Subcutaneous abdominal adipose tissue (tissue), 5 donors: Measurements from ENCODE around the gene KAT6B.

Experiments
- H3K27ac ChIP-seq: one replicate; pipeline ENCODE4 v1.7.0; 2013; ENCODE audit warnings: low read depth, mild to moderate bottlenecking, inconsistent platforms, low read length, moderate library complexity
- H3K27me3 ChIP-seq, 5 donors: one replicate each; pipeline ENCODE4 v1.7.0; 2013; ENCODE audit warnings: low read length in 5 of 5, inconsistent platforms in 1 of 5; ENCODE audit not compliant: control insufficient read depth in 5 of 5, insufficient read depth in 4 of 5
- H3K36me3 ChIP-seq, 5 donors: one replicate each; pipeline ENCODE4 v1.7.0; 2013; ENCODE audit warnings: low read length in 5 of 5; ENCODE audit not compliant: control insufficient read depth in 5 of 5, insufficient read depth in 5 of 5
- H3K4me1 ChIP-seq, 5 donors: one replicate each; pipeline ENCODE4 v1.7.0; 2013; ENCODE audit warnings: low read length in 5 of 5, mild to moderate bottlenecking in 3 of 5, moderate library complexity in 1 of 5; ENCODE audit not compliant: control insufficient read depth in 5 of 5, insufficient read depth in 5 of 5
- H3K4me3 ChIP-seq, 5 donors: one replicate each; pipeline ENCODE4 v1.7.0; 2013; ENCODE audit warnings: low read length in 5 of 5, low read depth in 1 of 5
- H3K9ac ChIP-seq, 5 donors: one replicate each; pipeline ENCODE4 v1.7.0; 2013; ENCODE audit warnings: low read length in 5 of 5, mild to moderate bottlenecking in 4 of 5, moderate library complexity in 3 of 5
- H3K9me3 ChIP-seq, 5 donors: one replicate each; pipeline ENCODE4 v1.7.0; 2013; ENCODE audit warnings: low read length in 5 of 5; ENCODE audit not compliant: control insufficient read depth in 5 of 5
- donor health status: healthy.
- donor health status: healthy.
- donor health status: healthy.
- donor health status: healthy.
- donor health status: healthy.

The KAT6B gene

DNA sequence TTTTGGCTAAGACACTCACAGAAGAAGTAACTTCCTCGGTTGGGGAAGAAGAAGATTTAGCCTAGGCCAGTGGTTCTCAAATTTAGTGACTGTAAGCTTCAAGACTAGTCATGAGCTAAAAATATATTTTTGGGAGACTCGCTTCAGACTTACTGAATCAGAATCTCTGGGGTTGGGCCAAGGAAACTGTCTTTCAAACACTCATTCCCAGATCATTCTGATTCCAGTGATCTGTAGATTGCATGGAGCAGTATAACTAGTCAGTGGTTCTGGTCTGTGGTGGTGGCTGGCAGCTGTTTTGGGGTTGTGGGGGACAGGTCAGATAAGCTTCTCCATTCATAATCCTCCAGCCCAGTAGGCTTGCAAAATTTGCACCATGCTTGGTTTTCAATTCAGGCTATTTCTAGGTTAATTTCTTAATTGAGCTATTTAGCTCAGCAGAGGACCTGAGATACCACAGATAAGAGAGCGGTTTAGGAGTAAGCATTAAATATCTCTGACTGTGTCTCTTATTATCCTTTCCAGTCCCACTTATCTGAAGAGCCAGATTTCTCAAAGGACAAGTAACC, 3.8 kb upstream of the KAT6B start:
- H3K27ac ChIP-seq: no peak overlapping the region

DNA sequence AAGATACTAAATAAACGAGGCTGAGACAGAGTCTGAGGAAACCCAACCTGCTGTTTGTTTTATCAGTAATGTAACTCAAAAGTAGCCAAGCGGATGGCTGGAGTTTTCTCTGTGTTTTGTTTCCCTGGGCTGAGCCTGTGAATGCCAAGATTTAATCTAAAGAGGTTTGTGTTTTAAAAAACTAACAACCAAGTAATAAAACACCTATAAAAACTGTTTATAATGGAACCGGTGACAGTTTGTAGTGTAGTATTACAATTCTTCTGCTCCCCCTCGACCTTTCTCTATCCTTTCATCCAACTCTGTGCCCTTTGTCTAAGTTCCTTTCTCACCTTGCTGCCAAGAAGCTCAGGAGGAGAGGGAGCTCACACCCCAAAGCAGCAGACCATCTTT, 2.6 kb upstream of the KAT6B start:
- H3K4me1 ChIP-seq: peaks cover 0 to 23% (median 19%) of the 10 kb centered on the region in 5 donors
- H3K4me3 ChIP-seq: no peak overlapping the region
- no peak overlapping the region for H3K27ac ChIP-seq

More for the DNA sequence above, 3.8 kb upstream of the KAT6B start:
- Histone ChIP-seq H3K4me3 (no peak overlapping the region), H3K9me3 (peaks cover 0 to under 1% (median 0%) of the 10 kb centered on the region in 5 donors), H3K27me3 (no peaks in the 10 kb centered on the region), H3K9ac (no peak overlapping the region), H3K4me1 (peaks cover 0 to 21% (median 15%) of the 10 kb centered on the region in 5 donors), H3K36me3 (no peaks in the 10 kb centered on the region)

GRCh38 chr10:74824184-74824899, 2.1 kb upstream of the KAT6B start:
- H3K9ac ChIP-seq: peak overlapping the region in 2 of 5 donors; percentile 71 to 84
- peaks cover 2 to 27% (median 23%) of the 10 kb centered on the region in 5 donors for H3K4me1 ChIP-seq
- no peak overlapping the region for H3K27ac ChIP-seq
- H3K36me3 ChIP-seq: no peaks in the 10 kb centered on the region
- peak overlapping the region in 4 of 5 donors; percentile 79 to 93 (median 88) for H3K4me3 ChIP-seq
- H3K9me3 ChIP-seq: no peaks in the 10 kb centered on the region
- no peaks in the 10 kb centered on the region for H3K27me3 ChIP-seq

More for the DNA sequence above, 2.6 kb upstream of the KAT6B start:
- Histone ChIP-seq H3K36me3 (no peaks in the 10 kb centered on the region), H3K27me3 (no peaks in the 10 kb centered on the region), H3K9me3 (no peaks in the 10 kb centered on the region), H3K9ac (no peak overlapping the region)

- Histone ChIP-seq H3K4me1 (peaks cover 2 to 27% (median 23%) of the 10 kb centered on the region in 5 donors), H3K4me3 (peak overlapping the region; percentile 7 to 93 (median 87)), H3K27me3 (no peaks in the 10 kb centered on the region), H3K36me3 (peaks cover 0 to under 1% (median 0%) of the 10 kb centered on the region in 5 donors), H3K9me3 (no peaks in the 10 kb centered on the region), H3K9ac (peak overlapping the region in 4 of 5 donors; percentile 42 to 84 (median 66)), H3K27ac (no peak overlapping the region)
Observed at GRCh38 chr10:74824900-74825370, 1.5 kb upstream of the KAT6B start.

GRCh38 chr10:74825371-74826141, 844 bp upstream of the KAT6B start:
- Histone ChIP-seq H3K9ac (peak overlapping the region in 3 of 5 donors; percentile 24 to 84 (median 43)), H3K9me3 (no peaks in the 10 kb centered on the region), H3K27me3 (no peaks in the 10 kb centered on the region), H3K4me3 (peak overlapping the region in 4 of 5 donors; percentile 79 to 93 (median 88)), H3K4me1 (peaks cover 2 to 27% (median 23%) of the 10 kb centered on the region in 5 donors), H3K36me3 (peaks cover 0 to 2% (median 0%) of the 10 kb centered on the region in 5 donors), H3K27ac (peak overlapping the region; percentile 60)

DNA sequence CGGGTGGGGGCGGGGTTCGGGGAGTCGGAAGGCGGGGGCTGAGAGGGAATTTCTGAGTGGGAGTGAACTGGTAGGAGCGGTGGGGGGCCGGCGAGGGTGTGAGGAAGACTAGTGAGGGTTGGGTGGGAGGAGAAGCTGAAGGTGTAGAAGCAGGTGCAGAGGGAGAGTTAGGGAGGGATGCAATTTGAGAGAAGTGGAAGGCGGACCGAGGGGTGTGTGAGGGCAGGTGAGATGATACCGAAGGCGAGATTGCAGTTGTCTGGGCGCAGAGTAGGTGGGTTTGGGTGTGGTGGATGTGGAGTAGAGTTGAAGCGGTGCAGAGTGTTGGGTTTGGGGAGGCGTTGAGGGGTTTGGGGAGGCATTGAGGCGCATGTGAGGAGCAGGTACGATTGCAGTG, 643 bp downstream of the KAT6B start:
- Histone ChIP-seq H3K4me1 (peaks cover 2 to 27% (median 23%) of the 10 kb centered on the region in 5 donors), H3K27ac (peak overlapping the region; percentile 78)

GRCh38 chr10:74827694-74828093, 1.3 kb downstream of the KAT6B start:
- peaks cover 2 to 23% (median 23%) of the 10 kb centered on the region in 5 donors for H3K4me1 ChIP-seq
- H3K9ac ChIP-seq: no peak overlapping the region
- H3K27ac ChIP-seq: peak overlapping the region; percentile 78
- H3K4me3 ChIP-seq: peak overlapping the region in 3 of 5 donors; percentile 84 to 98 (median 87)
- H3K36me3 ChIP-seq: peaks cover 0 to 2% (median 0%) of the 10 kb centered on the region in 5 donors
- no peaks in the 10 kb centered on the region for H3K9me3 ChIP-seq
- no peaks in the 10 kb centered on the region for H3K27me3 ChIP-seq

More for the DNA sequence above, 643 bp downstream of the KAT6B start:
- H3K9ac ChIP-seq: peak overlapping the region in 2 of 5 donors; percentile 71 to 72
- H3K9me3 ChIP-seq: no peaks in the 10 kb centered on the region
- H3K36me3 ChIP-seq: peaks cover 0 to 2% (median 0%) of the 10 kb centered on the region in 5 donors
- peak overlapping the region; percentile 75 to 98 (median 84) for H3K4me3 ChIP-seq
- H3K27me3 ChIP-seq: no peaks in the 10 kb centered on the region

DNA sequence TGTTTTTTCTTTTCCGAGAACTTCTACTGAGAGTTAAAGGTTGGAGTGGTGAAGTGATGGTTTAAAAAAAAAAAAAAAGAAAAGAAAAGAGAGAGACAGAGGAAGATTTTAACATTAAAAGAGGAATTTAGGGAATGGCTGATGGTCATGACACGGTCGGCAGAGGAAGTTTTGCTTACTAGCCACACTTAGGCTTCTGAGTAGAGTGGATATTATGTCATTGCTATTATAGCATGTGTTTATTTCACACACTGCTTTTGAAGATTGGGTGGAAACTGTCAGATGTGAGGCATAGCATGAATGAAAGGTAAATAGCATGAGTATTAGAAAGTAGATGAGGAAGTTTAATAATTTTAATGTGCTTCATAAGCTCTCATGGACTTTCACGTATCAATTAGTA, 2.5 kb downstream of the KAT6B start:
- peaks cover 2 to 23% (median 21%) of the 10 kb centered on the region in 5 donors for H3K4me1 ChIP-seq
- no peaks in the 10 kb centered on the region for H3K9me3 ChIP-seq
- no peak overlapping the region for H3K4me3 ChIP-seq
- no peak overlapping the region for H3K9ac ChIP-seq
- H3K36me3 ChIP-seq: peaks cover 0 to 2% (median 0%) of the 10 kb centered on the region in 5 donors
- no peak overlapping the region for H3K27ac ChIP-seq
- H3K27me3 ChIP-seq: no peaks in the 10 kb centered on the region

DNA sequence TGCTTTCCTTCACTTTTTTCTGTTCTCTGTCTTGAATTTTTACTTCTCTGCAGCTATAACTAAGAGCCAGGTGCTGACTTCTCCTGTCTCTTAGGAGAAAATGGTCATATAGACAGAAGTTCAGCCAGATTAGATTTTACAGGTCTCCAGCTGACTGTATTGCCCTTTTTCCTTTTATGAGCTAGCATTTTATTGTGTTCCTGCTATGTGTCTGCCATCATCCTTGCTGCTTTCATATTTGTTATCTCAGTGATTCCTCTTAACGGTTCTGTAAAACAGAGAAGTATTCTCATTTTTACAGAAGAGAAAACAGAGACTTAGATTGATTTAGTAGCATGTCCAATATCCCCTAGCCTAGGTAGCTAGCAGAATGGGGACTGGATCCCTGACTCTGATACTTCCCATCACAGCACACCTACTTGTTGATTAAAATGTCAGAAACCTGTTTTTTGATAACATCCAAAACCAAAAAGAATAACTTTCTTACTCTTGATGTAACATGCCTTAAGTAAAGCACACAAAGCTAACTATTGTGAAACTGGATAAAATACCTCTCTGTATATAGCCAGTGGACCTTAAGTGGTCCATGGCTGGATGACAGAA, 5.2 kb downstream of the KAT6B start:
- H3K9me3 ChIP-seq: no peaks in the 10 kb centered on the region
- H3K36me3 ChIP-seq: peaks cover 0 to 2% (median 0%) of the 10 kb centered on the region in 5 donors
- H3K27me3 ChIP-seq: no peaks in the 10 kb centered on the region
- H3K4me1 ChIP-seq: peaks cover 2 to 19% (median 10%) of the 10 kb centered on the region in 5 donors
- no peak overlapping the region for H3K4me3 ChIP-seq
- H3K27ac ChIP-seq: no peak overlapping the region
- H3K9ac ChIP-seq: no peak overlapping the region
